Right renal cortex interstitium (tissue), 3 donors: ENCODE measurements around the gene MCOLN2. TPM values are rescaled to one million over a fixed set of nuclear protein-coding genes. Genes with fewer than 3 reads are reported as not detected.
"Not testable (repeated sequence)": the region's sequence is repeated elsewhere in the genome, so short reads cannot be mapped to it uniquely, and the experiment has no call there.

ENCODE experiments used
- DNase-seq, 3 donors: peaks; one replicate each; pipeline ENCODE4 v3.0.0-alpha.2; 2013; ENCODE audit warnings: low read depth in 3 of 3, low spot score in 2 of 3
- polyA plus RNA-seq, 3 donors: library from polyadenylated mRNA; unstranded; fragments of 120-200 nt; gene quantifications; one replicate each; pipeline ENCODE4 v1.2.1, GENCODE V29; 2013; ENCODE audit not compliant: insufficient read length in 3 of 3

Gene MCOLN2
- polyA plus RNA-seq, 3 donors, result 0.58 to 1.6 (median 0.64) TPM

GRCh38 chr1:84907095-84907827 is 89.7 kb downstream of the MCOLN2 start:
- DNase-seq, result no peak

GRCh38 chr1:84902727-84903126 is 94.2 kb downstream of the MCOLN2 start:
- not testable (repeated sequence) for DNase-seq

- no peak for DNase-seq
Measured at GRCh38 chr1:84899969-84900368, 96.9 kb downstream of the MCOLN2 start.

- no peak for DNase-seq
Measured at GRCh38 chr1:84896279-84896678, 100.6 kb downstream of the MCOLN2 start.

- peak in 1 of 3 donors; percentile 23 for DNase-seq
Measured at GRCh38 chr1:84892705-84893618, 104.0 kb downstream of the MCOLN2 start, which contains the start of gene LPAR3. Gene LPAR3 (minus strand): TSS chr1:84893206. CDS start chr1:84866120, 27,086 bp downstream.

GRCh38 chr1:84890566-84890965 is 106.3 kb downstream of the MCOLN2 start:
- DNase-seq, result no peak

GRCh38 chr1:84889437-84889836 is 107.5 kb downstream of the MCOLN2 start:
- DNase-seq, result no peak

- DNase-seq, result no peak
Measured at GRCh38 chr1:84888753-84889152, 108.2 kb downstream of the MCOLN2 start.

GRCh38 chr1:84887261-84887934 is 109.5 kb downstream of the MCOLN2 start:
- no peak for DNase-seq

GRCh38 chr1:84885469-84885868 is 111.4 kb downstream of the MCOLN2 start:
- no peak for DNase-seq

GRCh38 chr1:84884671-84885389 is 112.1 kb downstream of the MCOLN2 start:
- DNase-seq, result no peak

GRCh38 chr1:84883286-84883685 is 113.6 kb downstream of the MCOLN2 start:
- DNase-seq, result no peak

GRCh38 chr1:84877592-84877991 is 119.3 kb downstream of the MCOLN2 start:
- DNase-seq, result no peak

- no peak for DNase-seq
Measured at GRCh38 chr1:84876353-84876752, 120.6 kb downstream of the MCOLN2 start.

Other genes with a start within 250 kb of the MCOLN2 start
- gene LPAR3, start 103.9 kb downstream of the MCOLN2 start, polyA plus RNA-seq, result 1 to 10 TPM; 1.2 to 1.5 (median 1.4) TPM
- gene MCOLN3, start 51.4 kb upstream of the MCOLN2 start, polyA plus RNA-seq, result 1 to 10 TPM; 7.0 to 9.4 (median 7.5) TPM
- gene SYDE2, start 203.9 kb upstream of the MCOLN2 start, polyA plus RNA-seq, result 1 to 10 TPM; 9.2 to 9.7 (median 9.6) TPM